Measurements from ENCODE around the gene GATA2. TPM values are rescaled to one million over a fixed set of nuclear protein-coding genes. Genes with fewer than 3 reads are reported as not detected.

GATA2 gene
- total RNA-seq, 1 donor from 2014 or later = 1.7 TPM

GRCh38 chr3:128455116-128455515, 37.9 kb downstream of the GATA2 start:
- H3K27ac Mint-ChIP-seq = no peak overlapping the region
- H3K36me3 Mint-ChIP-seq (ENCODE audit: insufficient read depth) = no peaks in the 10 kb centered on the region
- no peaks in the 10 kb centered on the region for H3K9me3 Mint-ChIP-seq (ENCODE audit: low read depth)
- H3K4me1 Mint-ChIP-seq (ENCODE audit: low read depth) = peaks cover 6% of the 10 kb centered on the region
- peaks cover 63% of the 10 kb centered on the region for H3K27me3 Mint-ChIP-seq
- no peak for TF ChIP-seq CTCF (IDR thresholded peaks at IDR 0.05; ENCODE audit: unreplicated experiment)
- no peak for DNase-seq (ENCODE audit: low spot score, unreplicated experiment)
- no peak overlapping the region for H3K4me3 Mint-ChIP-seq (ENCODE audit: low read depth)

- Mint-ChIP-seq H3K9me3 (ENCODE audit: low read depth) (no peaks in the 10 kb centered on the region), H3K27ac (no peak overlapping the region), H3K4me3 (ENCODE audit: low read depth) (no peak overlapping the region), H3K27me3 (peaks cover 60% of the 10 kb centered on the region), H3K36me3 (ENCODE audit: insufficient read depth) (no peaks in the 10 kb centered on the region), H3K4me1 (ENCODE audit: low read depth) (peaks cover 8% of the 10 kb centered on the region)
- TF ChIP-seq CTCF (IDR thresholded peaks at IDR 0.05; ENCODE audit: unreplicated experiment) = no peak
- DNase-seq (ENCODE audit: low spot score, unreplicated experiment) = no peak
These were observed 38.7 kb downstream of the GATA2 start for GRCh38 chr3:128454310-128454618.

GRCh38 chr3:128453501-128454309, 39.3 kb downstream of the GATA2 start:
- Mint-ChIP-seq H3K36me3 (ENCODE audit: insufficient read depth) (no peaks in the 10 kb centered on the region), H3K27me3 (peaks cover 56% of the 10 kb centered on the region), H3K9me3 (ENCODE audit: low read depth) (no peaks in the 10 kb centered on the region), H3K4me3 (ENCODE audit: low read depth) (no peak overlapping the region), H3K4me1 (ENCODE audit: low read depth) (peaks cover 9% of the 10 kb centered on the region), H3K27ac (no peak overlapping the region)
- no peak for DNase-seq (ENCODE audit: low spot score, unreplicated experiment)
- TF ChIP-seq CTCF (IDR thresholded peaks at IDR 0.05; ENCODE audit: unreplicated experiment) = no peak

GRCh38 chr3:128452678-128453275, 40.2 kb downstream of the GATA2 start:
- DNase-seq (ENCODE audit: low spot score, unreplicated experiment) = no peak
- TF ChIP-seq CTCF (IDR thresholded peaks at IDR 0.05; ENCODE audit: unreplicated experiment) = no peak
- peaks cover 57% of the 10 kb centered on the region for H3K27me3 Mint-ChIP-seq
- H3K27ac Mint-ChIP-seq = no peak overlapping the region
- no peak overlapping the region for H3K4me3 Mint-ChIP-seq (ENCODE audit: low read depth)
- H3K9me3 Mint-ChIP-seq (ENCODE audit: low read depth) = no peaks in the 10 kb centered on the region
- H3K4me1 Mint-ChIP-seq (ENCODE audit: low read depth) = peaks cover 8% of the 10 kb centered on the region
- H3K36me3 Mint-ChIP-seq (ENCODE audit: insufficient read depth) = no peaks in the 10 kb centered on the region

- Mint-ChIP-seq H3K9me3 (ENCODE audit: low read depth) (no peaks in the 10 kb centered on the region), H3K27ac (no peak overlapping the region), H3K4me1 (ENCODE audit: low read depth) (peaks cover 8% of the 10 kb centered on the region), H3K27me3 (peaks cover 60% of the 10 kb centered on the region), H3K36me3 (ENCODE audit: insufficient read depth) (no peaks in the 10 kb centered on the region), H3K4me3 (ENCODE audit: low read depth) (no peak overlapping the region)
- TF ChIP-seq CTCF (IDR thresholded peaks at IDR 0.05; ENCODE audit: unreplicated experiment) = no peak
- no peak for DNase-seq (ENCODE audit: low spot score, unreplicated experiment)
These were observed 40.9 kb downstream of the GATA2 start for GRCh38 chr3:128452120-128452519.

All from progenitor cell of endocrine pancreas (in vitro differentiated cells).